Islet of Langerhans (tissue), 1 donor: ENCODE measurements around the gene SLCO2B1.
"Not testable (repeated sequence)": the region's sequence is repeated elsewhere in the genome, so short reads cannot be mapped to it uniquely, and the experiment has no call there.

Source experiments
- FAIRE-seq: peaks from one replicate; lab custom pipeline; 2011; peaks lifted over from hg19 to GRCh38; lab: Jason Lieb, UNC

Gene SLCO2B1, protein sequence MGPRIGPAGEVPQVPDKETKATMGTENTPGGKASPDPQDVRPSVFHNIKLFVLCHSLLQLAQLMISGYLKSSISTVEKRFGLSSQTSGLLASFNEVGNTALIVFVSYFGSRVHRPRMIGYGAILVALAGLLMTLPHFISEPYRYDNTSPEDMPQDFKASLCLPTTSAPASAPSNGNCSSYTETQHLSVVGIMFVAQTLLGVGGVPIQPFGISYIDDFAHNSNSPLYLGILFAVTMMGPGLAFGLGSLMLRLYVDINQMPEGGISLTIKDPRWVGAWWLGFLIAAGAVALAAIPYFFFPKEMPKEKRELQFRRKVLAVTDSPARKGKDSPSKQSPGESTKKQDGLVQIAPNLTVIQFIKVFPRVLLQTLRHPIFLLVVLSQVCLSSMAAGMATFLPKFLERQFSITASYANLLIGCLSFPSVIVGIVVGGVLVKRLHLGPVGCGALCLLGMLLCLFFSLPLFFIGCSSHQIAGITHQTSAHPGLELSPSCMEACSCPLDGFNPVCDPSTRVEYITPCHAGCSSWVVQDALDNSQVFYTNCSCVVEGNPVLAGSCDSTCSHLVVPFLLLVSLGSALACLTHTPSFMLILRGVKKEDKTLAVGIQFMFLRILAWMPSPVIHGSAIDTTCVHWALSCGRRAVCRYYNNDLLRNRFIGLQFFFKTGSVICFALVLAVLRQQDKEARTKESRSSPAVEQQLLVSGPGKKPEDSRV

DNA sequence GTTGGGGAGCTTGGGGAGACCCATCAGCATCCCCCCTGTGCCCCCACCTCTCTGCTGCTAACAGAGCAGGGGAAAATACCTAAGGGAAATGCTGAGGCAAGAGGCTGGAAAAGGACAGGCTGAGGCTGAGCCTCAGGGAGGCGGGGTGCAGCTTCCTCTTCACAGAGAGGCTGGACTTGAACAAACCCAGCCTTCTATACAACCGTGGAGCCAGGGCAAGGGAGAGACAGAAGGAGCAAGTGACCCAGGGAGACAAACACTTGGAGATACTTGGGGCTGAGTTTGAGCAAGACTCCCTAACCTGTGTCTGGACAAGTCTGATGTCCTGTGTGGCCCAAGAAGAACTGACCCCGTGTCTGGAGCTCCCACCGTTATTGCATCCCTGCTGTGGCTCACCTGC, at the start of gene SLCO2B1:
Gene SLCO2B1 (plus strand): TSS at position 229 of the 400 bp plus-strand sequence. CDS start 275 bp downstream, outside the sequence.
- no peak for FAIRE-seq

DNA sequence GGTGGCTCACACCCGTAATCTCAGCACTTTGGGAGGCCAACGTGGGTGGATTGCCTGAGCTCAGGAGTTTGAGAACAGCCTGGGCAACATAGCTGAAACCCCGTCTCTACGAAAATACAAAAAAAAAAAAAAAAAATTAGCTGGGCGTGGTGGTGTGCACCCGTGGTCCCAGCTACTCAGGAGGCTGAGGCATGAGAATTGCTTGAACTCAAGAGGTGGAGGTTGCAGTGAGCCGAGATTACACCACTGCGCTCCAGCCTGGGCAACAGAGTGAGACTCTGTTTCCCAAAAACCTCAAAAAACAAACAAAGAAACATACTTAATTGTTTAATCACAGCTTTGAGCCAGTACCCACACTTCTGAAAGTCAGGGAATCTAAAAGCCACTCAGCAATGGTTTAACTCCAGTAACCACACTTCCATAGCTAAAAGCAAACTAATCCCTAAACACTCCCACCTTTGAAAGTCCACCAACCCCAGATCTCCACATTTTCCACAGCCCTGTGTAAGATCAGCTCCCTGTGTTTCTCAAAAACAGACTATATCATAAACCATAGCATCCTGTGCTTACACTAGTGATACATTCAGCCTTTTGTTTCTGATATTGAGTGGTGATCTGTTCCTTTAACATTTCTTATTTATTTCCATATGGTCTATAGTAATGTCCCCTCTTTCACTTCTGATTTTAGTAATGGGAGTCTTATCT, 49.3 kb upstream of the SLCO2B1 start:
- FAIRE-seq: no peak

DNA sequence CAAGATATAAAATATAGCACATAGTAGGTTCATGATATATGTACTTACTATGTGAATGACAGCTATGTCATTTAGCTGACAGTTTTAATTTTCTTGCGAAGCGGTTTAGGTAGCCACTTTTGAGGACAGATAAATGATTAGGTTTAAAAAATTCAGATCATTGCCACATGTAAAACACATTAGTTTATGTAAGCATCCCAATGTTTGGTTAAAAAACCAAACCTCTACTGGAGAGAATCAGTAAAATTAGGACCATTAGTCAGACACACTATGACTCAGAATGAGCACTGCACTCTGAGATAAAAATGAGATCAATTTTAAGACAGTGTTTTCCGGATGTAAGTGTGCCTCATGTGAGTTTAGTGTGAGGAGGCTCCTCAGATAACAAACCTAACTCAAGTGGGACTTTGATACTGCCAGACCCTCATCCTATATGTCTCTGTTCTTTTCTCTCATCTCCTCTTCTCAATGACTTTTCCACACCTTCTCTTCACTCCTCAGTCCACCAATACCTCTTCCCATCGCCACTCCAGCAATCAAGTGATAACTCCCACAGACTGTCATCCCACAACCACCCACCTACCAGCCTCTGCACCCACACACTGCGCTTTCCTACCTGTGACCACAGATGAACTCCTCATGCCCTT, 47.4 kb upstream of the SLCO2B1 start:
- no peak for FAIRE-seq

DNA sequence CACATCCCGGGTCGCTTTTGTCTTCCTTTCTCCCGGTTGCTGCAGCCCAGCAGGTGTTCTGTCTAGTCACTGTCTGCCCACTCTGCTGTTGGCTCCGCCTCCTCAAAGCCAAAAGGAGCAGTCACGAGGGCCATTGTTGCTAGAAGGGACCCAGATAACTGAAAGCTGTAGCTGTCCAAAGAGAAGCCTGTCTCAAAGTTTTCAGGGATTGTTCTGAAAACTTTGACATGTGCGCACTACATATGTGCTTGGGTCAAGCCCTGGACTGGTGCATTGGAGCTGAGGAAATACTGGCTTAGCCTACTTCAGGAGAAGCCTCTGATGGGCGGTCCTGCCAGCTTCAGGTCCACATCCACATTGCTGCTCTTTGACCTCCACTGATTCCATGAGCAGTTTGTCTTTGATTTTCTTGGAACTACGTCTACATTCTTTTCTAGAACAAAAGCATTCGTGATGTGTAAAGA, 45.4 kb upstream of the SLCO2B1 start:
- FAIRE-seq: no peak

DNA sequence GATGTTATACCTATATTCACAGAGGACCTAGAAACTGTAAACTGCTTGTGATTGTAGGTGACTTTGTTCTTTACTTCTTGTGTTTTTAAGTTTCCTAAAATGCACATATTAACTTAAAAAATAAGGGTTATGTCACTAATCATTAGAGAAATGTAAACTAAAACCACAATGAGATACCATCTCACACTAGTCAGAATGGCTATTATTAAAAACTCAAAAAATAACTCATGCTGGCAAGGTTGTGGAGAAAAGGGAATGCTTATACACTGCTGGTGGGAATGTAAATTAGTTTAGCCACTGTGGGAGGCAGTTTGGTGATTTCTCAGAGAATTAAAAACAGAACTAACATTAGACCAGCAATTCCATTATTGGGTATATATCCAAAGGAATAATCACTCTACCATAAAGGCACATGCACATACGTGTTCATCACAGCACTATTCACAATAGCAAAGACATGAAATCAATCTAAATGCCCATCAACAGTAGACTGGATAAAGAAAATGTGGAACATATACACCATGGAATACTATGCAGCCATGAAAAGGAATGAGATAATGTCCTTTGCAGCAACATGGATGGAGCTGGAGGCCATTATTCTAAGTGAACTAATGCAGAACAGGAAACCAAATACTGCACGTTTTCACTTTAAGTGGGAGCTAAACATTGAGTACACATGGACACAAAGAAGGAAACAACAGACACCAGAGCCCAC, 44.8 kb upstream of the SLCO2B1 start:
- FAIRE-seq: not testable (repeated sequence)

DNA sequence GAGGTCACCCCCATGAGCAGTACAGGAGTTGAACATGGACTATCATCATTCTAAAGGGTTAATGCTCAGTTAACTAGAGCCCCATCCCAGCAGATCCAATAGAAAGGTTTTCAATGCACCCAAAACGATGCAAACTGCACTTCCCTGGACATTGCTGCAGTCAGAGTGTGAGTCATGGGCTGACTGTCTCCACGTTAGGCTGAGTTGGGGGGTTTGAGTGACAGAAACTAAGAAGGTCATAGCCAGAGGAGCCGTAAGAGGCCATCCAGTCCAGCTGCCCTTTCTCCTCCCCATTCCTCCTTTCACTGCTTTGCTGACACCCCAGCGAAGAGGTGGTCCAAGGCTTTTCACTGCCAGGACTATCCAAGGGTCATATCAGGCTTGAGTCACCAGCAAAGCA, 43.7 kb upstream of the SLCO2B1 start:
- FAIRE-seq: no peak

DNA sequence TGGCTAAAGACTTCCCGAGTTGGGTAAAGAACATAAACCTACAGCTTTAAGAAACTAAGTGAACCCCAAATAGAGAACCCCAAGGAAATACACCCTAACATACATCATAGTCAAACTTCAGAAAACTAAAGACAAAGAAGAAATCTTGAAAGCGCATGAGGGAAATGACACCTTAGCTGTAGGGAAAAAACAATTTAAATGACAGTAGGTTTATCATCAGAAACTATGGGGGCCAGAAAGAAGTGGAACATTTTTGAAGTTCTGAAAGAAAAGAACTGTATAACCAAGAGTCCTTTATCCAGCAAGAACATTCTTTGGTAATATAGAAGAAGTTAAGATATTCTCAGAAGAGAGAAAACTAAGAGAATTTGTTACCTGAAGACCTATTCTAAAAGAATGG, 38.7 kb upstream of the SLCO2B1 start:
- FAIRE-seq: no peak

DNA sequence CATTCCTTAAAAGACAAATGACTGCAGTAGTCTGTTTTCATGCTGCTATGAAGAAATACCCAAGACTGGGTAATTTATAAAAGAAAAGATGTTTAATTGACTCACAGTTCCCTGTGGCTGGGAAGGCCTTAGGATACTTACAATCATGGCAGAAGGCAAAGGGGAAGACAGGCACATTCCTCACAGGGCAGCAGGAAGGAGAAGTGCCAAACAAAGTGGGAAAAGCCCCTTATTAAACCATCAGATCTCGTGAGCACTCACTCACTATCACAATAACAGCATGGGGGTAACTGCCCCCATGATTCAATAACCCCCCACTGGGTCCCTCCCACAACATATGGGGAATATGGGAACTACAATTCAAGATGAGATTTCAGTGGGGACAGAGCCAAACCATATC, 37.9 kb upstream of the SLCO2B1 start:
- no peak for FAIRE-seq

DNA sequence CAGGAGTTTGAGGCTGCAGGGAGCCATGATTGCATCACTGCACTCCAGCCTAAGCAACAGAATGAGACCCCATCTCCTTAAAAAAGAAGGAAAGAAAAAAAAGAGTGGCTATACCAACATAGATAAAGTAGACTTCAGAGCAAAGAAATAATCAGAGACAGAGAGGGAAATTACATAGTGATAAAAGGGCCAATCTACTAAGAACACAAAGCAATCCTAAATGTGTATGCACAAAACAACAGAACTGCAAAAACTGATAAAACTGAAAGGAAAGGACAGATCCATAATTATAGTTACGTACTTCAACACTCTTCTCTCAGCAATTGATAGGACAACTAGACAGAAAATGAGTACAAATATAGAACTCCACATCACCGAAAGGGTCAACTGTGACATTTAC, 36.4 kb upstream of the SLCO2B1 start:
- FAIRE-seq: no peak

DNA sequence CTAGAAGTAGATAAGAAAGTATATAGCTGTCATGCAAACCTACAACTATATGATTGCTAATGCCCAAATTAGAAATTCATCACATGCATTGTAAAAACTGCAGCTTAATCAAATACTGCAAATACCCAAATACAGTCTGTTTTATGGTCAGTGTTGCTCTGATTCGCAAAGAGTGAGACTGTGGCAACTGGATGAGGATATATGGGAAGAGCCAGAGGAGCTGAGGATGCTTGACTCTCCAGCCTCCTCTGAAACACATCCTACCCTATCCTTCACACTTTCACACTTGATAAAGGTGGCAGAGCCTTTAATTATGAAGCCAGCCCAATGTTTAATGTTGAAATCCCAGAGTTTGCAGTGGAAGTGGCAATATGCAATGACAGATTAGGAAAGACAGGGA, 32.3 kb upstream of the SLCO2B1 start:
- FAIRE-seq: no peak

DNA sequence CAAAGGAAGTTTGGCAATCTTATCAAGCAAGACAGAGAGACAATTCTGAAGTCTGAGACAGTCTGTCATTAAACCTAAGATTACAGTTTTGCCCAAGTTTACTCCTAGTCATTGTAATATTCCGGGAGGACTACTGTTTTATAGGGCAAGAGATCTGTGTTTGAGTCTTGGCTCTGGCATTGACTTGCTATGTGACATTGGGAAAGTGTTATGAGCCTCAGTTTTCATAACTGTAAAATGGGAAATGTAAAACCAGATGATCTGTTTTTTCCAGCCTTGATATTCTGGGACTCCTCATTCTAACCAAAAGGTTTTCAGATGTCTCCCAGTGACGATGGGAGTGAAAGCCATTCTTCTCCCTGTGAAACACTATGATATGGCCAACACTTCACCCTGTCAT, 24.3 kb upstream of the SLCO2B1 start:
- FAIRE-seq: no peak

DNA sequence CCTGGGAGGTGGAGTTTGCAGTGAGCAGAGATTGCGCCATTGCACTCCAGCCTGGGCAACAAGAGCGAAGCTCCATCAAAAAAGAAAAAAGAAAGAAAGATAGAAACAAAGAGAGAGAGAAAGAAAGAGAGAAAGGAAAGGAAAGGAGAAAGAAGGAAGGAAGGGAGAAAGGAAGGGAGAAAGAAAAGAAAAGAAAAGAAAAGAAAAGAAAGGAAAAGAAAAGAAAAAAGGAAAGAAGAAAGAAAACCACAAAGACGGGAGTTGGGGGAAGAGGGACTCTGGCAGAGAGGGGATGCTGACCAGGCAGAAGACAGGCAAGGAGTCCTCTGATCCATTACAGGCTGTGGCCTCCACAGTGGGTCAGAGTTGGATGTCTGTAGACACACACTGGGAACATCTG, 18.8 kb upstream of the SLCO2B1 start:
- FAIRE-seq: no peak

DNA sequence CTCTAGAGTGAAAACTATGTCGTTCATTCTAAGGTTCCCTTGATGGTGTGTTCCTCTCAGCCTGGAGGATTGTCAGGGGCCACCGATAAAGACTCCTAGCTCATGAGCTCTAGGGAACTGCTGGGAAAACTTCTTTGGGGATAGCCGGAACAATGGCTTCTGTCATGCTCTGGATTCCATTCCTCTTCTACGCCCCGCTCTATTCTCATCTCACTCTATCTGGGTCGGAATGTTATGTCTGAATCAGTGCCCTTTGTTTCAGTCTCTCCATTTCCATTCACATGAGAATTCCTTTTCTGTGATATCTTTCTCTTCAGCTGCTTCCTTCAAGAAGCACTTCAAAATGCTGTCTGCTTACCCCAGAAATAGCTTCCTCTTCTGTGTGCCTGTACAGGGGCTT, 16.9 kb upstream of the SLCO2B1 start:
- FAIRE-seq: no peak

DNA sequence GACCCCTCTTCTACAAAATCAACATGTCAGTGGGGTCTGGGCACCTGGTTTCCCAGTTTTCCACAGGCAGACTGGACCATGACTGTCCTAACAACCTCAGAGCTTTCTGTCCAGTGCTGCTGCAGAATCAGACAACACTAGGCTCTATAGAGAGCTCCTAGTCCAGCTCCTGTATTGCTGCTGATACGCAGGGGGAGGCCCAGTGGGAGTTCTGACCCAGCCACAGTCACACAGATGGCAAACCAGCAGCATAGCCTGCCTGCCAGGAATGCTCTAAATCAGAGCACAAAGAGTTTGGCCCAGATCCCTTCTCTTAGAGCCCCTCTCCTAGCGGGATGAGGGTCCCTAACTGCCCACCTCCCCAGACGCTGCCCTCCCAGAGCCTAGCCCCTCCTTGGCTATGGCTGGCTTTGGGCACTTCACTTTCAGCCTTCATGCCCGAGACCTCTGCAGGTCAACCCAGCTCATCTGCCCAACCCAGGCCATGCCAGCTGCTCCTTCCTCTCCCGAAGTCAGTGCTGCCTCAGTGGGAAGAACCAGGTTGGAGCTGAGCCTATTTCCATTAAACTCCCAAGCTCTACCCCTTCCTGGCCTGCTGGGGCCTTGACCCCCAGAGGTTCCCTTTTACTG, 15.8 kb upstream of the SLCO2B1 start:
- no peak for FAIRE-seq

DNA sequence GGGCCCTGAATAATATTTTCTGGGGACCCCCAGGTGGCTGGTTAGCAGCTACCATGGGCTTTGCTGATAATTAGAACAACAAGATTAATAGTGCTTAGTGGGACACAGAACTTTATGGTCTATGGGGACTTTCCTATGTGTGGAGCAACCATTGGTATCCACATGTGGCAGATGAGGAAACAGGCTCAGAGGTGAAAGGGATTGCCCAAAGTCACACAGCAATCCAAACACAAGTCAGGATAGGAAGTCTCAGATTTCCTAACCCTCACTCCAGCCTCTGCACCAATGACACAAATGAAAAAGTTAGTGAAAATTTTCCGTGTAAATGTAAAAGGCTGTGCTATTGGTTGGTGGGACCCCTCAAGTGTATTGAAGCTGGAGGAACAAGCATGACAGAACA, 15.3 kb upstream of the SLCO2B1 start:
- FAIRE-seq: no peak

DNA sequence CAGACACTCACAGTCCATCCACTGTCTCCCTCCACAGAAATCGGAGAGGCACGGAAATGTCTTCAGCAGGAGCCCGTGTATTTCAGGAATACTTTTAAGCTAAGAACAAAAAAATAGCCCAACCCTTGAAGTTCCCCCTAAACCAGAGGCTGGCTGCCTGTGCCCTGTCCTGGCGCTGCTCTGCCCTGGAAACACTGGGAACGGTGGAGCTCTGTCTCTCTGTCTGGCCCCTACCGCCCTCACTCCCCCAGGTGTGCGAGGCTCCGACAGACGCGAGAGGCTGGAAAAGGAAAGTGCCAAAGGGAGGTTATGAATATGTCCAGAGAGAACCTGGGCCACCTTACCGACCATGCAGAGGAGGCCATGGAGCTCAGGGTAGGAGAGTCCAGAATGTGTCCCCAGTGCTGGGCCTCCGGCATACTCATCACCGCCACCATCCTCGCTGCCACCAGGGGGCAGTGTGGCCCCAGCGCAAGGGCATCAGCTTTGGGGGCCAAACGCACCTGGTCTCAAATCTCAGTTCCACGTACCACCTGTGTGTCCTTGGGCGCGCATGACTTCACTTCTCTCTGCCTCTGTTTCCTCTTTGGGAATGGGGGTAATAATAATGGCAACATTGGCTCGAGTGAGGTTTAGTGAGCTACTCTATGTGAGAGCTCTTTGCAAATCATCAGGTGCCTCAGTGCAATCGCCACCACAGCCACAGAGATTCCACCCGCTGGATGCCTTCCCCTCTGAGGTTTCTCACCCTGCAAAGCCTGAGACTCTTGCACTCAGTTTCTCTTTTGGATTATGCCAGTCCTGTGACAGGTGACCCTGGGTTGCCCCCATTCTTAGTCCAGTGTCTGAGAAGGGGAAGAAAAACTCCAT, 10.4 kb upstream of the SLCO2B1 start:
- FAIRE-seq: no peak

DNA sequence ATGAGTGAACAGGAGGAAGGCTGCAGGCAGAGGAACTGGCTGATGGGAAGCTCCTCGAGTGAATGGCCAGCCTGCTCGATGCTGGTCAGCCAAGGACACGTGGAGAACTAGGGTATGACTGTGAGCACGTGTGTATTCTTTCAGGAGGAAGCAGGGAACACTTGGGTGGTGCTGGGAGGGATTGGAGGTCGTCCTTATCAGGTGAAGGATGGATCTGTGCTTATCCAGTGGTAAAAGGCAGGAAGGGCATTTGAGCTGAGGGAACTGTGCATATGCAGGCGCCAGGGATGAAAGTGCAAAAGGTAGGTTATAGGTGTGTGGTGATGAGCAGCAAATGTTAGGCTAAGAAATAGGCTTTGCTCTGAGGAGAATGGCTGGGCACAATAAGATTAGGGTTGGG, 9.7 kb upstream of the SLCO2B1 start:
- no peak for FAIRE-seq

DNA sequence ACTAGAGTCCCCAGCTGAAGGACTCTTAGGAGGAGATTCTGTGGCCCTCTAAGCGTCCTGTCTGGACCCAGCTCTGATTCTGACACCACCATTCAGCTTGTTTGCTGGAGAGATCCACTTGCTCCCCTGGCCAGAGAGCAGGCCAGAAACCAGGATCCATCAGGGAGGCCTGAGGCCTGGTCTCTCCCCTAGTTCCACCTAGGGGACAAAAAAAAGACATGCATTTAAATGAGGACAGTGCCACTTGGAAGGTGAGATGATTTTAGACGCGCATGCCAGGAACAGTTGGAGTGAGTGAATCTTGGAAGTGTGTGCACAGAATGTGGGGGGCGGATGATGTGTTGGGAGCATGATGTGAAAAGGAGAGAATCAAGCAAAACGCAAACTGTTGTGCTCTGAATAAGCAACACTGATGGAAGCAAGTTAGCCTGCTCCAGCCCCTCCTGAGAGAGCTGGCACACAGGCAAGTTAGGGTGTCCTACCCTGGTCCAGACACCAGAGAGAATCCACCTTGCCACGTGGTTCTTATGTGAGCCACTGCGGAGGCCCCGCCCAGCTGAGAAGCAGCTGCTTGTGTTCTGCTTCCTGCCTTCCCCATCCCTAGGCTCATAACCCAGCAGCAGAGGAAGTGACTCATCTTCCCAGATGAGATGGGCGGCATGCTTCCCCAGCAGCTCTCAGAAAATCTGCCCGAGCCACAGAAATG, 8.0 kb upstream of the SLCO2B1 start:
- no peak for FAIRE-seq

DNA sequence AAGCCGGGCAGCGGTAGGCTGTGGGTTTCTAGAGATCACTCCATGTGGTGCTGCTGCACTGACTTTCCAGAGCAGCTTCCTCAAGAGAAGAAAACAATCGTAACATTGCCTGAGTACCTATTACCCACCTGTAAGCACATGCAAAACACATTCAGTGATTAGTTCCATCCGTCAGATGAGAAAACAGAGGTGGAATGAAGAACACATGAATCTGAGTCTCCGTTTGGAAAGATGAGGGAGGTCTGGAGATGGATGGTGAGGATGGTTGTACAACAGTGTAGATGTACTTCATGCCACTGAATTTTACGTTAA, 7.5 kb upstream of the SLCO2B1 start:
- FAIRE-seq: no peak

DNA sequence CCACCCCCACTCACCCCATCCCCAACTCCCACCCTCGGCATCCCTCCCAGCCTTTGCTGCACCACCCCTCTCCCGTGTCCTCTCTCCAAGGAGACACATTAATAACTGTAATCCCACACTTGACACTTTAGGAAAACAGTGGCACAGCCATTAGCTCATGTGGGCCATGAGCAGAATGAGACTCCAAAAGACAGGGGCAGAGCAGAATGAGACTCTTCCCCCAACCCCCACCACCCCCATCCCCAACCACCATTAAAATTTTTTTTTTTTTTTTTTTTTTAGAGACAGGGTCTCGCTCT, 6.2 kb upstream of the SLCO2B1 start:
- no peak for FAIRE-seq
